ENCODE data around the gene CMTM5.

The CMTM5 gene, protein sequence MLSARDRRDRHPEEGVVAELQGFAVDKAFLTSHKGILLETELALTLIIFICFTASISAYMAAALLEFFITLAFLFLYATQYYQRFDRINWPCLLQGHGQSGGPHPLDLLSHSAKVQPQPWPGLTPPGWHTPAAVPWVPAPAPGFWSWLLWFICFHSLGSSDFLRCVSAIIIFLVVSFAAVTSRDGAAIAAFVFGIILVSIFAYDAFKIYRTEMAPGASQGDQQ

DNA sequence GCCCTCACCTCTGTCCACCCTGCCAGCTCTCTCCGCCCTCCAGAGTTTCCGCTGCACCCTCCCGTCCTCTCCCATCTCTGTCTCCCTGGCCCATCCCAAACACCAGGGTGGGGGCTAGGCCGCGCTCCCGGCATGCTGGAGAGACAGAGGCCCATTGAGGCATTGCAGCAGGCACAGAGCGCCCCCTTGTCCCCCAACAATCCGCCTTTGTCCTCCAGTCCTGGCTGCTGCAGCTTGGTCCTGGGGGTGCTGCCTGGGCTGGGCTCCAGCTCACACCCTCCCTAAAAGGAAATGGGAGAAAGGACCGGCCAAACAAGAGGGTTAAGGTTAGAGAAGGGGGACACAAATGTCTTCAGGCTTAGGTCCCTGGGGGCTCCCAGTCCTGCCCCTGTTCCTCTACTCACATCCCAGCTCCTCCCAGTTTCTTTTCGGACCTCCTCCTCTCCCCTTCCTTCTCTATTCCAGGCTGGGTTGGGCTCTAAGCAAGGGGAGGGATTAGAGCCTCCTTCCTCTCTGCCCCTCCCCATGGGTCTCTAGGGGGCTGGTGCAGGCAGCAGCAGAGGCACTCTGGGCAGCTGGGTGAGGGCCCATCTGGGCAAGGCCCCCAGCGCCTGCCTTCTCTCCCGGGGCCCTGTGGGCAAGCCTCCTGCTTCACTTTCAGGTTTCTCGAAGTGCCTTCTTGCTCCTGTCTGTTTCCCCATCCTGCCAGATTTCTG, at the start of gene CMTM5:
Gene CMTM5, plus strand, starts transcription at position 565 of the 716 bp plus-strand sequence. CDS start 206 bp downstream, outside the sequence.
- DNase-seq (ENCODE audit: low read depth): no peak

DNA sequence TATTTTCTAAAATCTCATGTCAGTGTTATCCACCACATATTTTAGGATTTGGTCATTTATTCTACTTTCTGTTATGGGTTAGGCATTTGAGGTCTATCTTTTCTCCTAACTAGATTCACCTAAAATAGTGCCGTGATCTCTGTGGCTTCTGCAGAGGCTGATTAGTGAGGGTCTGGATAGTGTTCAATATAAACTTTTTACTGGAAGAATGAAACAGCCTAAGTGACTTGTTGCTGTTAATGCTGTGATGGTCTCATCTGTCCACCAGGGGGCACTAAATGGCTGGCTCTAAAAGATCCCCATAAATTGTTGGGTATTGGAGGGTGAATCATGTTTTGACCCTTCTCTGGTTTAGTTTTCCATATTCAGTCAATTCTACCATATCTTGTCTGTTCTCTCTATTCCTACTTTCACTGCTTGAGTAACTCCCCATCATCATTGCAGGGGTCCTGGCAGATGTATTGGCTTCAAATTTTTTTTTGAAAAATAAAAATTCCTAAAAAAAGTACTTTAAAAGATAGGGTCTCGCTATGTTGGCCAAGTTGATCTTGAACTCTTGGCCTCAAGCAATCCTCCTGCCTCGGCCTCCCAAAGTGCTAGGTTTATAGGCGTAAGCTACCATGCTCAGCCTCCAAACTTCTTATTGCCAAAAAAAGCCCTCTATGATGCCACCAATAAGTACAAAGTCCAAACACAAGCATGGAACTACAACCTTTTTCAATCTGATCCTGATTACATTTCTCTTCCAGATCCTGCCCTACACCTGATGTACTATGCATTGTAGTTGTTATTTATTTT, 48.7 kb upstream of the CMTM5 start:
- DNase-seq (ENCODE audit: low read depth): peak; percentile 64

DNA sequence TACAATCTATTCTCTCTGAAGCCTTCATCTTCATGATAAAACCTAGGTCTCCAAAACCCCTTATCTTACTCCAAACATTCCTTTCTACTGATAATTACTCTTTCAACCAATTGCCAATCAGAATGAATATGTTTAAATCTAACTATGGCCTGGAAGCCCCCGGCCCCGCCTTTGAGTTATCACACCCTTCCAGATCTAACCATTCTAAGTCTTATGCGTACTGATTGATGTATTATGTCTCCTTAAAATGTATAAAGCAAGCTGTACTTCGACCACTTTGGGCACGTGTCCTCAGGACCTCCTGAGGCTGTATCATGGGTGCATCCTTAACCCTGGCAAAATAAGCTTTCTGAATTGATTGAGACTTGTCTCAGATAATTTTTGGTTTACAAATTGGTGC, 41.2 kb upstream of the CMTM5 start:
- no peak for DNase-seq (ENCODE audit: low read depth)

DNA sequence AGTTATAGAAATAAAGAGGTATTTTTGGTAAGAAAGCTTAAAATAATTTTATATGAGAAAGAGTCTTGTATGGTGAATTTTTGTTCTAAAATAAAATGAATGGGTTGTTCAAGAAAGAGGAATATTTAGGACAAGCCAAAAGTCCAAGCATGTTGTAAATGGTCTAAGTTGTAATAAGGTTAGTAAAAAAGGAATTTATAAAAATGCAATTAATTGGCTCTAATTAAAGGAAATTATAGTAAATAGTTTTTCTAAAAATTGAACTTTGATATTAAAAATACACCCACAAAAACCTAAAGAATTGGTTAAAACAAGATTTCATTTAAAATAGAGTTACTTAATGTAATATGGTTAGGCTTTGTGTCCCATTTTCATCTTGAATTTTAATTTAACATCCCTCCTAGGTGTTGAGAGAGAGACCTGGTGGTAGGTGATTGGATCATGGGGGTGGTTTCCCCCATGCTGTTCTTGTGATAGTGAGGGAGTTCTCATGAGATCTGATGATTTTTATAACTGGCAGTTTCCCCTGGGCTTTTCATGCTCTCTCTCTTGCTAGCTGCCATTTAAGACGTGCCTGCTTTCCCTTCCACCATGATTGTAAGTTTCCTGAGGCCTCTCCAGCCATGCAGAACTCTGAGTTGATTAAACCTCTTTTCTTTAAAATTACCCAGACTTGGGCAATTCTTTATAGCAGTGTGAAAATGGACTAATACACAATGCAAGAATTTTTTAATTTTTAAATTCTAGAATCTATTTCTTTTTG, 37.2 kb upstream of the CMTM5 start:
- no peak for DNase-seq (ENCODE audit: low read depth)

DNA sequence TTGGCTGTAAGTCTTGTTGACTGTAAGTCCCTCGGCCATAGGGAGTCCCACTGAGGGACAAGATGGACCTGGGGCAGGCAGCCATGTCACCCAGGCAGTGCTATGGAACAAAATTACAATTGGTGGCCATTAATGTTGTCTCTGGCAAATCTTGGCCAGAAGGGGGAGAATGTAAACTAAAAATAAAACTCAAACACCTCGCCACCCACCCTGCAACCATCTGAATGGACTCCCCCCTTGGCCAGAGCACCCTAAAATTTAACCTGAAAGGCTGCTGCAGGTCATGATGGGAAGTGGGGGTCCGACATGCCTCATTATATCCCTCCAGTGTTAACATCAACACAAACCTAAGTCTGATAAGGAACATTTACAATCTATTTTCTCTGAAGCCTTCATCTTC, 32.4 kb upstream of the CMTM5 start:
- DNase-seq (ENCODE audit: low read depth): no peak

DNA sequence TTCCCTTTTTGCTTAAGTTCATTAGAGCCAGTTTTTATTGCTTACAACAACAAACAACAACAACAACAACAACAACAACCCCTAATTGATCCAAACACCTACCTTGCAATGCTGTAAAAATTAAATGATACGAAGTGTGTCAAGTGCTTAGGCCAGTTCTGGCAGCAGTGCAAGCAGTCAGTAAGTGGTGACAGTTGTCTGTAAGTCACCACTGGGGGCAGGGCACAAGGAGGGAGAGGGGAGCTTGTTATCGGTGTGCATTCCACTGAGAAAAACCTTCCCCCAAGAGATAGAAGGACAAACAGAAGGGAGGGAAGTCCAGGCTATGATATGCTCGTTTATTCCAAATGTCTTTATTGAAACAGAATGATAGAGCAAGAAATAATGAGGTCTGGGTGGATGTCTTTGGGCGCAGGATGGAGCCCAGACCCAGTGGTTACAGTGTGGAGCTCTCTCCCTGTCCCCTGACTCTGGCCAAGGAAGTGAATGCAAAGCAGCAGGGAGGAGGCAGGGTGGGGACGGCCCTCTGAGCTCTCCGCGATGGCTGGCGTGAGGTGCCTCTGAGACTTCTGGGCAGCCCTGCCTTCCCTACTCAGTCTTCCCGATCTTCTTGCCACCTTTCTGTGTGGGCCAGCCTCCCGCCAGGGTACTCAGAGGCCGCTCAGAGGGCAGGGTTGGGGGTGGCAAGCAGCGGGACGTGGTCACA, 30.7 kb upstream of the CMTM5 start:
- no peak for DNase-seq (ENCODE audit: low read depth)

DNA sequence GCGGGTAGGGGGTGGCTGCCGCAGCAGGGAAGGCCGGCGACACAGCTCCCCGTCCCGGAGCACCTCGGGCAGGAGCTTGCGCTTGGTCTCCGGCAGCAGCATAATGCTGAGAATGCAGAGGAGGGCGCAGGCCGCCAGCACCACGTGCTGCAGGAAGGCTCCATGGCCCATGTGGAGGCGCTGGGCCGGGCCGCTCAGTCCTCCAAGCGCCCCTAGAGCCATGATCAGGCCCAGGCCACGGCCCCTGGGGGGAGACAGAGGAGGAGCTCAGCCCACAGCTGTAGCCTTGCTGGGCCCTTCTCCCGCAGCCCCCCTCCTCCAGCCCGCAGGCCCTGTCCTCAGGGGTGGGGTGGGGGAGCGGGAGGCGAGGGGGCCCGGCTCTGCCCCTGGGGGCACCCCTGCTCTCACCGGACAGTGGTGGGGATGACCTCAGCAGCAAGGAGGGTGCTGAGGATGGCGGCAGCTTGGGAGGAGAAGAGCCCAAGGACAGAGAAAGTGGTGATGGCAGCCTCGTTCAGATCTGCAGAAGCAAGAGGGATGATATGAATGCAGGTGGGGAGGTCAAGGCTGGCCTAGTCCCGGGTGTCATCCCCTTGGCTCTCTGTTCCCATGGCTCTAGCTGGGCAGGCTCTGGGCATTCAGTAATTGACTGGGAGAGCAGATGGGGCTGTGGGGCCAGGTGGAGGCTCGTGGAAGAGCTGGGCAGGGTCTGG, 30.0 kb upstream of the CMTM5 start:
- DNase-seq (ENCODE audit: low read depth): no peak

DNA sequence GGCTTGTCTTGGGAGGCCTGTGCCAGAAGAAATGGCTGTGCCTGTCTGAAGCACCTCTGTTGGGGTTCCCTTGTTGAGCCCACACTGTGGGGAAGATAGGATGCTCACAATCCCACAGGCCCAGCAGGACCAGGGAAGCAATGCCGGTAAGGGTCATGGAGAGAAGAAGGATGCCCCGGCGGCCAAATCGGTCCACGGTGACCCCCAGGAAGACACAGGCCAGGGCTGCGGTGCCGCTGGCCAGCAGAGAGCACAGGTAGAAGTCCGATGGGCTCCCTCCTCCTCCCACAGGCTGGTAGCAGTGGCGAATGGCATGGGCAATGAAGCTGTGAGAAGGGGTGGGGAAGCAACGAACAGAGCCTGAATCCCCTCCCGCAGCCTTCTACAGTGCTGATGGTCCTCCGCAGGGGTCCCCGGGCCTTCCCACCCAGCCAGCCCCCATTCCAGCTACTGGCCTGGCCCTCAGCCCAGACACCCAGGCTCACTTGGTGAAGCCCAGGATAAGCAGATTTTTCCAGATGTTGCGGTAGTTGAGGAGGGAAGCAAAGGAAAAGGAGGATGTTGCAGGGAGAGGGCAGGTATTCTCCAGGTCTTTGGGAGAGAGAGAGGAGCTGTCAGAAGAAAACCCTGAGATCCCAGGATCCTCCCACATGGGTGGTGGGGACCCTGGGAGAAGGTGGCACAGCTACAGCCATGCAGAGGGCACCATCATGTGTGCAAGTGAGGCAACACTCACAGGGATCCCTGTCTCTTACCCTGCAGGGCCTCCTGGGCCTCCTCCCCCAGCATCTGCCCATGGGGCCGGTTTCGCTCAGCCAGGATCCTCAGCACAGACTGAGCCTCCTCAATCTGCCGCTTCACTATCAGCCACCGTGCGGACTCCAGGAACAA, 29.2 kb upstream of the CMTM5 start:
- no peak for DNase-seq (ENCODE audit: low read depth)

DNA sequence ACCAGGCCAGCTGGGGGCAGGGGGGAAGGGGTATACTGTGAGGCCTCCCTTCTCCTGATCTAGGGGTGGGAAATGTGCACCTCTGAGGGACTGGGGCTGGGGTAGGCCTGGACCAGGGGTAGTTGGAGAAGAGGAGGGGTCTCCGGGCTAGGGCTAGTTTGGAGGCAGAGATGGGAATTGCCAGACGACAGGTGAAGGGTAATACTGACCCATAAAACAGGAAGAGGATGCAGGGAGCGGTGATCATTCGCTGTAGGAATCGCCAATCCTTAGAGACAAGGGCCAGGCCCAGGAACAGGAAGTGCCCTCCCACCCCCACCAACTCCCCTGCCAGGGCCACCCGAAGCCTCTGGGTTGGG, 28.6 kb upstream of the CMTM5 start:
- no peak for DNase-seq (ENCODE audit: low read depth)

DNA sequence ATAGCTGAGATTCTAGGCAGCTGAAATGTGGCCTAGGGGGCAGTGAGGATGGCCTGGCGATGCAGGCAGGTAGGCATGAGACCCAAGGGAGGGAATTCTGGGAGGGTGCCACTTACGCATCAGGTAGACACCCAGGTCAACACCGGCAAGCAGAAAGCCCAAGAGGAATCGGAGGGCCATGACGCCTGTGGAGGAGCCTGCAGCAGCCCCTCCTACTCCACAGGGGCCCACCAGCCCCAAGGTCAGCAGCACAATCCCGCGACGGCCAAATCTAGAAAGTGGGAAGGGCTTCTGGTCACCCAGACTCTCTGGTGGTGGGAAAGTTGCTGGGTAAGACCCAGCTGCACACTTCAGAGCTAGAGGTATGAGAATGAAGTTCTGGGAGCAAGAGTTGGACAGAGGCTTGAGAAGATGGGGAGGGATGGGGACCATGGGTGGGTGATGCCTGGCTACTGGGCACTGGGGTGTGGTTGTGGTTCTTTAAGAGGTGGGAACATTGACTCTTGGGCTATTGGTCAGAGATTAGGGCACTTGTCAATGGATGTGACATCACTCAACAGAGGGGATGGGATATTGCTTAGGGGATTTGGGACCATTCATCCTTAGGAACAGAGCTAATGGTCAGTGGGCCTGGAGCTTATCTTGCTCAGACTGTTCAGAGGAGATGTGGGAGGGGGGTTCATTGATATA, 27.5 kb upstream of the CMTM5 start:
- DNase-seq (ENCODE audit: low read depth): no peak

DNA sequence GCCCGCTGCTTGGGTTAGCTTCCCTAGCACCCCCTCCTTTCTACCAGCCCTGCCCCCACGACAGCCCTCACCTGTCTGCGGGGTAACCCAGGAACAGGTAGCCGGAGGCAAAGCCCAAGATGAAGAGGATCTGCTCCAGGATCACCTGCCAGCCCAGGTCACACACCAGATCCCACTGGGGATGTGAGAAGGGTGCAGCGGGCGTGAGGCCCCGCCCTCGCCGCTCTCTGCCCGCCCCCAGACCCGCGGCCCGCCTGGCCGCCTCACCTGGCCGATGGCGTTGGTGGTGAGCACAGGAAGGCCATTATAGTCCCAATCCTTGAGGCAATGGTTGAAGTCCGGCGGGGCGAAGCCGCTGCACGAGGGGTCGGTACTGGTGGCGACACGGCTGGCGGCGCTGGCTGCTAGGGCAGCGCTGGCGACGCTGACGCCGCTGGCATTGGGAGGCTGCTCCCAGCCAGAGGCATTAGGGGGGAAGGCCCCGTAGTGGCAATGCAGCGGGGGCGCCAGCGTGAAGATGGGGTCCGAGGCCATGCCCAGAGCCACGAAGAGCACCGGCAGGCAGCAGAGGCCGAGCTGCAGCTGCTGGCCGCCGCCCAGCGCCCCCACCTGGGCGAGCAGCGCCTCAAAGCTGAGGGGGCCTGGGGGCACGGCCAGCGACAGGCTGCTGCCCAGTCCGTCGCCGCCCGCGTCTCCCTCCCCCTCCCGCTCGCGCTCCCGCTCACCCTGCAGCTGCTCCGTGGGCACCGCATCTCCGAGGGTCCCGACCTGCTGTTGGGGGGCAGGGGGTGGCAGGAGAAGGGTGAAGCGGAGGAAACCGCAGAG, 25.0 kb upstream of the CMTM5 start:
- no peak for DNase-seq (ENCODE audit: low read depth)

DNA sequence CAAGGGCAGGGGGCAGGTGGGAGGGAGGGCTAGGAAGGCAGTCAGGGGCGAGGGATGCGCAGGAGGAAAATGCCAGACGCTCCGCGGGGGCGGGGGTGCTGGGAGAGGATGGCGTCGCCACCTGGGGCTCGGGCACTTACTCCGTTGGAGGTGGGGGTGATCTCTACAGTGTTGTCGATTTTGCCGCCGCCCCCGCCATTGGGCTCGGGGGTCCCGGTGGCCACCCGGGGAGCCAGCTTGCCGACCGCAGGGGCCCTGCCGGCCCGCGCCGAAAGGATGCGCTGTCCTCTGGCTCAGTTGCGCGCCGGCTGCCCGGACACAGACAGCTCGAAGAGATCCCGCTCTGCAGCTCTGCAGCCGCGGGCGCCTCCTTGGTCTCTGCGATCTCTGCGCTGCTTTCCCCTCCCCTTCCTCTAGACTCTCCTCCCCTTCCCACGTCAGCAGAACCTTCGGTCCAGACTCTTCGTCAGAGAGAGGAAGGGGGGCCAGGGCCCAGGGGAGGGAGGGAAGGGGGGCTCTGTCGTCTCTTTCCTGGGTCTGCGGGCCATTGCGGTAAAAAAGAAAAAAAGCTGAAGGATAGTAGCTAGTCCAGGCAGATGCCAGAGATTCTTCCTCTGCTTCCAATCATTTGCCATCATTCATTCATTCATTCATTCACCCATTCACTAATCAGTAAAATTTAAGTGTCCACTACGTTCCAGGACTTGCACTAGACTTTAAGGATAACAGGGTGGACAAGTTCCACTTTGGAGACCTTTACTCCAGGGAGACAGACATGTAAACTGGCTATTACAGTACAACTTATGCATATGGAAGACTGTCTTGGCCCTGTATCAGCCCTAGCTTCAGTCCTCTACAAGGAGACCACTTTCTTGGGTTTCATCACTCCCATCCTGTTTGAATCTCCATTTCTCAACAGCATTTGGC, 24.1 kb upstream of the CMTM5 start, which contains the start of gene SLC22A17:
Gene SLC22A17, minus strand, starts transcription at position 382 of the 927 bp plus-strand sequence.
- DNase-seq (ENCODE audit: low read depth): peak; percentile 81

DNA sequence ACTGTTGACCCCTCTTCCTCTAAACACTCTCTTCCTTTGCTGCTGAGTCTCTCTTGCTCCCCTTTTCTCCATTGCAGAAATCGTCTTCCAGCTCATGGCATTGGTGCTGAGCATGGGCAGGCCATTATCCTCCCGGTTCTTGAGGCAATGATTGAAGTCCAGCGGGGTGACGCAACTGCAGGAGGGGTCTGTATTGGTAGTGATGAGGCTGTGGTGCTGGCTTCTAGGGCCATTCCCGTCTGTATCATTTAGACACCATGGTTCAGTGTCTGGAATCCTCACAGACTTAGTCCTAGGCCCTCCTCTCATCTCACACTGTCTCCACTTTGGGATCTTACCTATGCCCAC, 23.4 kb upstream of the CMTM5 start:
- DNase-seq (ENCODE audit: low read depth): no peak

DNA sequence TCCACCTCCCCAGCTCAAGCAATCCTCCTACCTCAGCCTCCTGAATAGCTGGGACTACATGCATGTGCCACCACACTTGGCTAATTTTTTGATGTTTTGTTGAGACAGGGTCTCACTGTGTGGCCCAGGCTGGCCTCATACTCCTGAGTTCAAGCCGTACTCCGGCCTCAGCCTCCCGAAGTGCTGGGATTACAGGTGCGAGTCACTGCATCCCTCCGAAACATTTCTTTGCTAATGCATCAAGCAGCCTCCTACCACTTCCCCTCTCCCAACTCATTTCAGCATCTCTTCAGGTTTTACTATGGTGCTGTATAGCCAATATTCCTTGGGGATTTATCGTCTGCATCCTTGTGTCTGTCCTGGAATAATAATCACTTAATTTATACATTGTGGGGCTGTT, 21.9 kb upstream of the CMTM5 start:
- no peak for DNase-seq (ENCODE audit: low read depth)

DNA sequence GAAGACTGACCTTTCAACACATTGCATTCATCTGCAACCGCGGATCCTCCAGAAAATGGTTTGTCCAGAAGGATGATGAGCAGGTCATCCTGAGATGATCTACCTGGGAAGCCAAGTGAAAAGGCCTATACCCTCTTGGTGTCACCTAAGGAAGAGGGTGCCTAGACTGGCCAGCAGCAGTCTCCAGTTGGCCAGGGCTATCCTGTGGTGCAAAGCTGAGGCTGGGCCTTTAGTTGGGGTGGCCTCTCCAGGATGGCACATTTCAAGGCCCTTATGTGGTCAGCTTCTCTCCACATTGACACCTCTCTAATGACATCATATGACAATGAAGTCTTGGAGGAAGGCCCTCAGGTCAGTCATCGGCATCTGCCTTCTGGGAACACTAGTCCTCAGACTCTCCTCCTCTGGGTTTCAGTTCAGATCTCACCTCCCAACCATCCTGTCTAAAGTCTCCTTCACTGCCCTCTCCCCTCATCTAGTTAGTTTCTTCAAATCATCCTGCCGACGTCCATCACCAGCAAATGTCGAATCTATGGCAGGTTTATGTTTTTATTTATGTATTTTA, 20.9 kb upstream of the CMTM5 start:
- DNase-seq (ENCODE audit: low read depth): no peak

DNA sequence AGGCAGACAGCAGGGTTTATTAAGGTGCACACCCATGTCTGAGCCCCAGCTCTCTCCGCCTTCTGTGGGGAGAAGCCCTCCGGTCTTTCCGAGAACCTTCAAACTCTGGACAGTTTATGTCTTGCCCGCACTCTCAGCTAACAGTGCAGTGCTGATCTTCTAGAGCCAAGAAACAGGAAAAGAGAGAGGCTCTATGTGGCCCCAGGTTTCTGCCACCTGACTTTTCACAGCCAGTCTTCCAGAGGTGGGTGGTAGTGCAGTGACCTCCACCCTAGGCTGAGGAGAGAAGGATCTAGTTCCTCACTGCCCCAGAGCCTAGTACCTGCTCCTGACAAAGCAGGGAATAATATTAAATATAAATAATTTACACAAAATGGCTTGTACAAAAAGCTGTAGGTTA, 20.2 kb upstream of the CMTM5 start:
- DNase-seq (ENCODE audit: low read depth): no peak

DNA sequence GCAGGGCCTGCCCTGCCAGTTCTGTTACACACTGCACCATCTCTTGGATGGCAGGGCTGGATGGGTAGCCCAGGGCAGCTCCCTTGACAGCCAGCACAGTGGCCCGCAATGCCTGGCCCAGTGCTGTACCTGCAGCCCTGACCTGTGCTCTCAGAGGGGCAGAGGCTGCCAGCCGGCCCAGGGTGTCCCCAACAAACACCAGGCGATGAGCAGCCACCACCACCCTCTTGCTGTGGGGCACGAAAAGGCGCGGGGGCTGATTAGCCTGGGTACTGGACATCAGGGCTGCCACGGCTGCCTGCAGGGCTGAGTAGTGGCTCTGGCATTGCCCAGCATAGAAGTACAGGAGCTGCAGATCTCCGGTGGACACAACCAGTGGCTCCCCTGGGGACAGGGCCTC, 19.6 kb upstream of the CMTM5 start:
- no peak for DNase-seq (ENCODE audit: low read depth)
